K562 (cell line): ENCODE measurements around the gene PPA2. TPM values are rescaled to one million over a fixed set of nuclear protein-coding genes. Genes with fewer than 3 reads are reported as not detected.

Experiments used
- E2F6 ChIP-seq, 2 experiments: IDR thresholded peaks; 2 replicates each; pipeline ENCODE4 v1.6.1; 2011; ENCODE audit warnings: borderline replicate concordance in 1 of 2, control low read depth in 1 of 2, low read depth in 1 of 2, low read length in 1 of 2, mild to moderate bottlenecking in 1 of 2, mixed read lengths in 1 of 2, moderate library complexity in 1 of 2; ENCODE audit not compliant: insufficient read depth in 1 of 2, insufficient read length in 1 of 2, poor library complexity in 1 of 2, severe bottlenecking in 1 of 2; ENCODE audit errors: extremely low read depth in 1 of 2
- FOXK2 ChIP-seq, 2 experiments: fragments of 450-650 bp; IDR thresholded peaks in 1 of 2; conservative IDR thresholded peaks in 1 of 2; 2 replicates each; pipeline ENCODE4 v1.6.1; 2016; ENCODE audit warnings: low read depth in 2 of 2, mild to moderate bottlenecking in 1 of 2
- NELFE ChIP-seq: IDR thresholded peaks from 2 replicates; pipeline ENCODE4 v1.6.1; 2011; ENCODE audit warnings: mild to moderate bottlenecking; ENCODE audit not compliant: insufficient read depth, insufficient read length
- PATZ1 ChIP-seq: fragments of 250-450 bp; sonication (Bioruptor Pico); IDR thresholded peaks from 2 replicates; pipeline ENCODE4 v1.5.0; 2020; ENCODE audit warnings: mild to moderate bottlenecking, borderline replicate concordance
- POLR2AphosphoS5 ChIP-seq: IDR thresholded peaks from 2 replicates; pipeline ENCODE4 v1.6.1; 2011; ENCODE audit warnings: mild to moderate bottlenecking, low read depth, low read length, moderate library complexity; ENCODE audit not compliant: control insufficient read depth, insufficient read depth
- PPARD ChIP-seq: fragments of 250-450 bp; sonication (Bioruptor Pico); IDR thresholded peaks from 2 replicates; pipeline ENCODE4 v1.8.0; 2022; ENCODE audit warnings: inconsistent platforms, mild to moderate bottlenecking, moderate library complexity
- REST ChIP-seq, 2 experiments: fragments of 450-650 bp; formaldehyde crosslinking in 1 of 2; IDR thresholded peaks; 2 replicates each; pipeline versions ENCODE4 v1.4.0 to v1.6.1; 2014 to 2020; ENCODE audit warnings: mild to moderate bottlenecking in 2 of 2, borderline replicate concordance in 1 of 2, low read depth in 1 of 2
- SAFB2 ChIP-seq: fragments of 200-400 bp; formaldehyde crosslinking; IDR thresholded peaks from 2 replicates; pipeline ENCODE4 v1.6.1; 2018; ENCODE audit warnings: borderline replicate concordance, low read length, low read depth, moderate library complexity; ENCODE audit not compliant: severe bottlenecking
- SIN3A ChIP-seq, 2 experiments: fragments of 150-350 bp in 1 of 2; IDR thresholded peaks; 2 replicates each; pipeline ENCODE4 v1.6.1; 2011 to 2016; ENCODE audit warnings: borderline replicate concordance in 2 of 2, low read depth in 2 of 2, low read length in 2 of 2, mild to moderate bottlenecking in 2 of 2, moderate library complexity in 2 of 2; ENCODE audit not compliant: control insufficient read depth in 1 of 2
- ZBTB1 ChIP-seq: sonication (generic); formaldehyde crosslinking; IDR thresholded peaks from 2 replicates; pipeline ENCODE4 v1.8.1; 2023; ENCODE audit warnings: missing genetic modification reagents, low read depth, mild to moderate bottlenecking, borderline replicate concordance
- ZBTB33 ChIP-seq: sonication (generic); formaldehyde crosslinking; IDR thresholded peaks from 2 replicates; pipeline ENCODE4 v1.8.1; 2023; ENCODE audit warnings: mild to moderate bottlenecking, missing genetic modification reagents
- ZNF57 ChIP-seq: fragments of 450-650 bp; formaldehyde crosslinking; IDR thresholded peaks from 2 replicates; pipeline ENCODE4 v1.4.0; 2020; ENCODE audit warnings: mild to moderate bottlenecking, moderate library complexity
- polyA plus RNA-seq, 8 experiments: library from polyadenylated mRNA; depleted of rRNA in 4 of 8; stranded (reverse) in 5 of 8; unstranded in 3 of 8; fragments of >200 nt; fragmentation: Nextera tagmentation in 2 of 8; fragmentation: Illumina TruSeq in 1 of 8; extraction: Ambion mirVana in 2 of 8; extraction: Trizol in 1 of 8; gene quantifications; 2 replicates each; pipeline versions ENCODE4 v1.2.1 to v1.2.3, GENCODE V29; 2011 to 2014; ENCODE audit warnings: inconsistent platforms in 1 of 8, missing spikeins in 1 of 8
- total RNA-seq, 7 experiments: library from RNA; depleted of rRNA in 6 of 7; stranded (reverse); fragments of >200 nt in 6 of 7; fragmentation: Illumina TruSeq in 2 of 7; extraction: Trizol in 2 of 7; gene quantifications; 2 replicates each; pipeline versions ENCODE4 v1.2.1 to v1.2.3, GENCODE V29; 2011 to 2021; ENCODE audit warnings: low replicate concordance in 1 of 7

Gene PPA2
- total and polyA plus RNA-seq, 9 of the 15 experiments (the other 6 are each of a cell fraction or from before 2014, with no cell fraction given) = 48.3 to 190 (median 109) TPM

GRCh38 chr4:105474099-105474518, 247 bp upstream of the PPA2 start (continued):
- TF ChIP-seq REST (IDR thresholded peaks at IDR 0.05; ENCODE audit: borderline replicate concordance) (peak; percentile 92), REST (CRISPR knock-in tag; IDR thresholded peaks at IDR 0.05; ENCODE audit: low read depth) (no peak), SIN3A (IDR thresholded peaks at IDR 0.05; ENCODE audit: borderline replicate concordance in 2 of 2, control insufficient read depth in 1 of 2, low read depth in 2 of 2, low read length in 2 of 2) (no peak), ZBTB1 (no peak), POLR2AphosphoS5 (no peak), ZNF57 (CRISPR knock-in tag) (no peak), FOXK2 (conservative IDR thresholded peaks at IDR 0.05 in 1 of 2, IDR thresholded peaks at IDR 0.05 in 1 of 2; ENCODE audit: low read depth in 2 of 2) (no peak), NELFE (no peak), ZBTB33 (CRISPR knock-in tag) (no peak), E2F6 (IDR thresholded peaks at IDR 0.05; ENCODE audit: borderline replicate concordance in 1 of 2, extremely low read depth in 1 of 2, insufficient read depth in 1 of 2, insufficient read length in 1 of 2, low read depth in 1 of 2, low read length in 1 of 2, poor library complexity in 1 of 2, severe bottlenecking in 1 of 2) (no peak), PPARD (CRISPR knock-in tag) (no peak), PATZ1 (CRISPR knock-in tag) (no peak), SAFB2 (no peak)
